ENCODE results near the gene DSG2.

DNA sequence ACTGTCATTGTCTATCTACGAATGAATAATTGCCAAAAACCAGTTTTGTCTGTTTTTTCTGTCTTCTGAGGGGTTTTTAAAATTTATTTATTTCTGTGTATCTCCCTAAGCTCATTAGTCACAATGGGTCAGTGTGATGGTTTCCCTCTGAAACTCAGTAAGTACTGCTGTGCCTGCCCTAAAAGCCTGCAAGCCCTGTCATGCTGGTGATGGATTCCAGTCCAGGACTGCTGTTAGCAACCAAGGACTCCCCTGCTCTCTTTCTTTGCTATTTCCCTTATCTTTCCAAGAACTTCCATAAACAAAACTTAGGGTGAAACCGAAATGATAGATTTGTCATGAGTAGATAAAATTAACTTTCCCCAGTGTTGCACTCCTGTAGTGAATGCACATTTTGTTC lies 11.8 kb upstream of the DSG2 start:
- TF ChIP-seq POLR2A (IDR thresholded peaks at IDR 0.05) = no peak
- TF ChIP-seq, protein P1, sequence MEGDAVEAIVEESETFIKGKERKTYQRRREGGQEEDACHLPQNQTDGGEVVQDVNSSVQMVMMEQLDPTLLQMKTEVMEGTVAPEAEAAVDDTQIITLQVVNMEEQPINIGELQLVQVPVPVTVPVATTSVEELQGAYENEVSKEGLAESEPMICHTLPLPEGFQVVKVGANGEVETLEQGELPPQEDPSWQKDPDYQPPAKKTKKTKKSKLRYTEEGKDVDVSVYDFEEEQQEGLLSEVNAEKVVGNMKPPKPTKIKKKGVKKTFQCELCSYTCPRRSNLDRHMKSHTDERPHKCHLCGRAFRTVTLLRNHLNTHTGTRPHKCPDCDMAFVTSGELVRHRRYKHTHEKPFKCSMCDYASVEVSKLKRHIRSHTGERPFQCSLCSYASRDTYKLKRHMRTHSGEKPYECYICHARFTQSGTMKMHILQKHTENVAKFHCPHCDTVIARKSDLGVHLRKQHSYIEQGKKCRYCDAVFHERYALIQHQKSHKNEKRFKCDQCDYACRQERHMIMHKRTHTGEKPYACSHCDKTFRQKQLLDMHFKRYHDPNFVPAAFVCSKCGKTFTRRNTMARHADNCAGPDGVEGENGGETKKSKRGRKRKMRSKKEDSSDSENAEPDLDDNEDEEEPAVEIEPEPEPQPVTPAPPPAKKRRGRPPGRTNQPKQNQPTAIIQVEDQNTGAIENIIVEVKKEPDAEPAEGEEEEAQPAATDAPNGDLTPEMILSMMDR (IDR thresholded peaks at IDR 0.05) = no peak
